HEK293 (cell line): ENCODE measurements around the gene ZDHHC9.

Experiments used
- CTCF ChIP-seq: fragments of 450-650 bp; formaldehyde crosslinking; IDR thresholded peaks from 2 replicates; pipeline ENCODE4 v1.5.1; 2016; ENCODE audit warnings: missing biosample characterization, missing genetic modification characterization
- GLIS2 ChIP-seq: fragments of 450-650 bp; formaldehyde crosslinking; IDR thresholded peaks from 2 replicates; pipeline ENCODE4 v1.5.1; 2016; ENCODE audit warnings: missing biosample characterization, missing genetic modification characterization
- REST ChIP-seq: fragments of 450-650 bp; formaldehyde crosslinking; IDR thresholded peaks from 2 replicates; pipeline ENCODE4 v1.5.1; 2016; ENCODE audit warnings: missing biosample characterization, missing genetic modification characterization
- SETDB1 ChIP-seq: IDR thresholded peaks from one replicate; pipeline ENCODE4 v1.6.1; 2017; ENCODE audit warnings: mild to moderate bottlenecking, low read length, moderate library complexity, mixed read lengths; ENCODE audit not compliant: insufficient read length
- ZBTB7A ChIP-seq: fragments of 450-650 bp; formaldehyde crosslinking; IDR thresholded peaks from 2 replicates; pipeline ENCODE4 v1.5.1; 2016; ENCODE audit warnings: low read depth, missing biosample characterization, missing genetic modification characterization
- ZNF146 ChIP-seq: fragments of 450-650 bp; formaldehyde crosslinking; IDR thresholded peaks from 2 replicates; pipeline ENCODE4 v1.5.1; 2016; ENCODE audit warnings: missing biosample characterization, missing genetic modification characterization
- ZNF23 ChIP-seq: fragments of 450-650 bp; formaldehyde crosslinking; IDR thresholded peaks from 2 replicates; pipeline ENCODE4 v1.5.1; 2016; ENCODE audit warnings: missing biosample characterization, missing genetic modification characterization, borderline replicate concordance
- ZNF24 ChIP-seq: fragments of 450-650 bp; formaldehyde crosslinking; IDR thresholded peaks from 2 replicates; pipeline ENCODE4 v1.5.1; 2016; ENCODE audit warnings: missing biosample characterization, missing genetic modification characterization
- ZNF391 ChIP-seq: fragments of 450-650 bp; formaldehyde crosslinking; IDR thresholded peaks from 2 replicates; pipeline ENCODE4 v1.5.1; 2016; ENCODE audit warnings: low read depth, missing biosample characterization, missing genetic modification characterization, borderline replicate concordance
- ZNF561 ChIP-seq: fragments of 450-650 bp; IDR thresholded peaks from 2 replicates; pipeline ENCODE4 v1.5.1; 2018; ENCODE audit warnings: missing biosample characterization, missing genetic modification characterization, borderline replicate concordance
- ZNF792 ChIP-seq: fragments of 450-650 bp; formaldehyde crosslinking; IDR thresholded peaks from 2 replicates; pipeline ENCODE4 v1.5.1; 2016; ENCODE audit warnings: missing biosample characterization, missing genetic modification characterization
- ZSCAN30 ChIP-seq: fragments of 450-650 bp; IDR thresholded peaks from 2 replicates; pipeline ENCODE4 v1.5.1; 2018; ENCODE audit warnings: missing biosample characterization, mild to moderate bottlenecking, missing genetic modification characterization, moderate library complexity

GRCh38 chrX:129781134-129781672, 62.5 kb downstream of the ZDHHC9 start:
- TF ChIP-seq ZNF792 (tag by site-specific recombination) (no peak), ZBTB7A (tag by site-specific recombination) (no peak), CTCF (tag by site-specific recombination) (no peak), ZNF561 (no peak), SETDB1 (no peak), REST (tag by site-specific recombination) (no peak), GLIS2 (no peak), ZNF391 (no peak), ZNF23 (tag by site-specific recombination) (no peak), ZNF146 (tag by site-specific recombination) (no peak), ZNF24 (no peak), ZSCAN30 (tag by site-specific recombination) (no peak)
